ENCODE results near the gene FOXO3. TPM values are rescaled to one million over a fixed set of nuclear protein-coding genes. Genes with fewer than 3 reads are reported as not detected.
"Not testable (repeated sequence)": the region's sequence is repeated elsewhere in the genome, so short reads cannot be mapped to it uniquely, and the experiment has no call there.

FOXO3 gene
- 14.4 and 14.6 TPM in 2 replicates for total RNA-seq (2014; rRNA removed; shearing (Covaris generic))

- peak; percentile 94 for DNase-seq (ENCODE audit: low read depth)
Measured at GRCh38 chr6:108560463-108561308, at the start of gene FOXO3. Gene FOXO3 (plus strand): TSS chr6:108560917. CDS start chr6:108561209, 292 bp downstream.

- DNase-seq (ENCODE audit: low read depth) = peak; percentile 28
Measured at GRCh38 chr6:108518714-108519576, 41.8 kb upstream of the FOXO3 start.

GRCh38 chr6:108521616-108522107 lies 39.1 kb upstream of the FOXO3 start:
- DNase-seq (ENCODE audit: low read depth) = no peak

DNA sequence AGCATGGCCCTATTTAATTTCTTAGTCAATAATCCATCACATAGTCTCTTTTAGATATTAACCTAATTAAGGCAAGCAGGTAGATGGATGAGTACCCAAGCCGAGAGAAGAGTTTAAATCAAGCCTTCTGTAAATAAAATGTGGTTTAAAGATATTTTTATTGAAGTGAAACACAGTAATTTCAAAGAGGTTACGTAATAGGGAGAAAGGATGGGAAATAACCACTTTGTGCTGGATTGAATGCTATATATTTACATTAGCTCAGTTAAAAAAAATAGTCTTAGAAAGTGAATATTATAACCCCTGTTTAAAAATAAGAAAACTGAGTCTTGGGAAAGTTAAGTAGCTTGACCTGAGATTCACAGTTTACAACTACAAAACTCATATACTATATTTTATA lies 37.0 kb upstream of the FOXO3 start:
- DNase-seq (ENCODE audit: low read depth) = no peak

- no peak for DNase-seq (ENCODE audit: low read depth)
Measured at GRCh38 chr6:108524528-108525248, 36.0 kb upstream of the FOXO3 start.

- peak; percentile 20 for DNase-seq (ENCODE audit: low read depth)
Measured at GRCh38 chr6:108526739-108527174, 34.0 kb upstream of the FOXO3 start.

GRCh38 chr6:108528878-108529277 lies 31.8 kb upstream of the FOXO3 start:
- DNase-seq (ENCODE audit: low read depth) = no peak

DNA sequence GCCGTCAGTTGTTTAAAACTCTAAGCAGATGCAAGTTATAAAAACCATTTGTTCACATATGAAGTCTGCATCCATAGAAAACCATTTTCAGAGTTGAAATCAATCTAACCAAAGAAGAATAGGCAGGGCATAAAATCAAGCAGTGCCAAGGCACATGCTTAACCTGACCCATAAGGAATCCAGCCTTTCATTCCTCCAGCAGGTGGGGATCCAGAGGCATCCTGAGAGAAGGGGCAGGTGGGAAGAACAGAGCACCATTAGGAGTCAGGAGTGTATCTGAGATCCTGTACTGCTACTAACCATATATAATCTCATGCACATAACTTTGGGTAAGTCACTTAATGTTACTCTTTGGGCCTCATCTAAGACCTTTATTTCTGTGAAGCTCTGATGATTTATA lies 29.4 kb upstream of the FOXO3 start:
- DNase-seq (ENCODE audit: low read depth) = no peak

DNA sequence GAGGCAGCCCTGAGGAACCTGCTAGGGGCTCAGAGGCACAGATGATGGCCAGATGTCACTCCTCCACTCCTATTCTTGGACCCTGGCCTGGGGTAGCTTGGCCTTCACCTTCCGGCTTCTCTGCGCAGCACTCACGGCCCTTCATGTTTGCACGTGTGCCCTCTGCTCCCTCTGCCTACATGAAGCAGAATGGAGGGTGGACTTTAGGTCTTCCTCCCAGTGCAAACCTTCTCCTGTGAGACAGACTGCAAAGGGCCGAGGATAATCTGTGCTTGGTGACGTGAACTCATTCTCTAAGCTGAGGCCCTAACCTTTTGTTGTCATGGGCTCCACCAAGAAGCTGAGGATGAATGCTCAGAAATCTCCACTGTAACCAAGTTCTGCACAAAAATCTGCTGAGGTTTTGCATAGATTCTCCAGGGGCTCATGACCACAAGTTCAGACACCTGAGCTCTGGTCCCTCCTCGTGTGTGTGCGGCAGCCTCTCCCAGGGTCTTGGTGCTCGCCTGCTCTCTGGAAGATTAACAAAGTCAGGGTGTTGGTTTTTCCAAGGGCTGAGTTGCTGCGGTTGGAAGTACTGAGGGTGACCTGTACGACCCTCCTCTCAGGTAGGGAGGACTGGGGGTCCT lies 25.5 kb upstream of the FOXO3 start:
- no peak for DNase-seq (ENCODE audit: low read depth)

- not testable (repeated sequence) for DNase-seq (ENCODE audit: low read depth)
Measured at GRCh38 chr6:108535920-108536535, 24.7 kb upstream of the FOXO3 start.

DNA sequence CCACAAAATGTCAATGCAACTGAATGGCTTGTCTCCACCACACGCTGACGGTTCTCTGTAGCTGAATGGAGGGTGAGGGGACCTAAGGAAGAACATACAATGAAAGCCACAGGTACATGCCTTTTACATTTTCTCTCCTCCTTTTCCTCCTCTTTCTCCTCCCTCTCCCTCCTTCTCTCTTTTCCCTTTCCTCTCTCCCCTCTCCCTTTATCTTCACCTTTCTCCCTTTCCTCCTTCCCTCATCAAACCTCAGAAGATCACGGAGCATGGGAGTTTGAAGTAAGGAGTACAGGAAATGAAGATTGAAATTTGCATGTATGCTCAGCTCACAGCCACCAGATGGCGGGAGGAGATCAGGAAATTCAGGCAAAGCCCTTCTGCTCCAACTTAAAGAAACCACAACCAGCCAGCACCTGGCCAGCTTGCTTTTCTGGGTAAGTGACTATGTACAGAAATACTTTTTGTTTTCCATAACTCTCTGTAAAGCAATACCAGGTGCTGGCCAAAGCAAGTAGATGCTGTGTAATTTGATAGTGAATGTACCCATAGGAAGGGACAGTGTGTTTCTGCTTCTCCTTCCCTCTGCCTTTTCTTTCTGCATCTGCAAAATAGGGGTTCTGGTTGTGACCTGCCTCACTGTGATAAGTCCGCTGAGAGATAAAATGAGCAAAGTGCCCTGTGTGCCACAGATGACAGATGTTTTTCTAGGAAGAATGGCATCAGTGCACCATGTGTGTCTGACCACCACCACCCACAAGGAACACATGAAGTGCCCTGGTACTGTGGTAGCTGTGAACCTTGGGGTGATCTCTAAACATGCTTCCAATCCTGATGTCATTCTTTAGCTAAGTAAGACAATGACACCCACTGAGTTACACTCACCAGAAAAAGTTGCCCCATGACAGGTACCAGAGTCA lies 18.6 kb upstream of the FOXO3 start:
- DNase-seq (ENCODE audit: low read depth) = peak; percentile 74

- no peak for DNase-seq (ENCODE audit: low read depth)
Measured at GRCh38 chr6:108543175-108543940, 17.4 kb upstream of the FOXO3 start.

- no peak for DNase-seq (ENCODE audit: low read depth)
Measured at GRCh38 chr6:108544606-108545005, 16.1 kb upstream of the FOXO3 start.

- DNase-seq (ENCODE audit: low read depth) = no peak
Measured at GRCh38 chr6:108546079-108547049, 14.4 kb upstream of the FOXO3 start.

- DNase-seq (ENCODE audit: low read depth) = no peak
Measured at GRCh38 chr6:108549241-108549640, 11.5 kb upstream of the FOXO3 start.

GRCh38 chr6:108549741-108550140 lies 11.0 kb upstream of the FOXO3 start:
- no peak for DNase-seq (ENCODE audit: low read depth)

- no peak for DNase-seq (ENCODE audit: low read depth)
Measured at GRCh38 chr6:108550256-108550655, 10.5 kb upstream of the FOXO3 start.
